Mucosa of descending colon (tissue), 3 donors: ENCODE data around the gene UMAD1. TPM values are rescaled to one million over a fixed set of nuclear protein-coding genes. Genes with fewer than 3 reads are reported as not detected.

Experiments used
- ATAC-seq: fragments of 200-7000 bp; cut with Tn5 transposase; one replicate; pipeline ENCODE4 v1.9.1; 2020; ENCODE audit warnings: mild to moderate bottlenecking, moderate library complexity
- DNase-seq, 3 donors: peaks; one replicate each; pipeline ENCODE4 v3.0.0-alpha.2; 2020
- H3K36me3 ChIP-seq: fragments of 200-600 bp; one replicate; pipeline ENCODE4 v1.8.0; 2021; ENCODE audit warnings: low read depth, mild to moderate bottlenecking
- H3K4me1 ChIP-seq: fragments of 200-600 bp; one replicate; pipeline ENCODE4 v1.8.0; 2021; ENCODE audit warnings: low read depth, mild to moderate bottlenecking
- H3K4me3 ChIP-seq: fragments of 200-600 bp; one replicate; pipeline ENCODE4 v1.8.0; 2021; ENCODE audit warnings: mild to moderate bottlenecking
- H3K9me3 ChIP-seq: fragments of 200-600 bp; one replicate; pipeline ENCODE4 v1.8.0; 2021; ENCODE audit warnings: mild to moderate bottlenecking
- CTCF ChIP-seq: fragments of 200-600 bp; IDR thresholded peaks from one replicate; pipeline ENCODE4 v1.8.0; 2022; ENCODE audit warnings: antibody characterized with exemption, mild to moderate bottlenecking
- intact Hi-C, 2 donors: fragments of 100-400 bp; cut with DNase I in 1 of 2; cut with micrococcal nuclease in 1 of 2; formaldehyde crosslinking; loops; one replicate each; pipeline versions ENCODE4 v1.11.0 to v1.11.1; 2022; cut with DNase I, micrococcal nuclease
- total RNA-seq, 3 donors: library from RNA; stranded (reverse); fragmentation: NEBNext Ultra II Directional in 2 of 3; extraction: Animal tissue kit (Norgen Biotek cat#: 25700) in 2 of 3; gene quantifications; one replicate each; pipeline versions ENCODE4 v1.2.1 to v1.2.4, GENCODE V29; 2021 to 2023
- donor health status: DM: no; HTN: no; CAD: no; lungs with moderate emphysema.
- donor health status: DM: no; HTN: no; CAD: no.
- donor health status: DM: no; HTN: yes; CAD: no.

UMAD1 gene
- total RNA-seq, 3 donors from 2014 or later = 18.5 to 22.1 (median 18.6) TPM

GRCh38 chr7:7918736-7919448 is 278.3 kb downstream of the UMAD1 start:
- Histone ChIP-seq H3K4me3 (no peak overlapping the region), H3K9me3 (no peaks in the 10 kb centered on the region), H3K36me3 (no peaks in the 10 kb centered on the region), H3K4me1 (peaks cover 31% of the 10 kb centered on the region)
- no peak for TF ChIP-seq CTCF
- ATAC-seq (no peak), DNase-seq (no peak)
- intact Hi-C loops = no loop called here

GRCh38 chr7:7919449-7919945 is 278.9 kb downstream of the UMAD1 start:
- Histone ChIP-seq H3K9me3 (no peaks in the 10 kb centered on the region), H3K4me1 (peaks cover 31% of the 10 kb centered on the region), H3K4me3 (no peak overlapping the region), H3K36me3 (no peaks in the 10 kb centered on the region)
- ATAC-seq = no peak
- intact Hi-C loops = no loop called here
- DNase-seq = no peak
- no peak for TF ChIP-seq CTCF

GRCh38 chr7:7920056-7920455 is 279.5 kb downstream of the UMAD1 start:
- Histone ChIP-seq H3K36me3 (no peaks in the 10 kb centered on the region), H3K4me3 (no peak overlapping the region), H3K9me3 (no peaks in the 10 kb centered on the region), H3K4me1 (peaks cover 31% of the 10 kb centered on the region)
- DNase-seq (no peak), ATAC-seq (peak; percentile 78)
- intact Hi-C loops = no loop called here
- no peak for TF ChIP-seq CTCF

- TF ChIP-seq CTCF = no peak
- intact Hi-C loops = no loop called here
- Histone ChIP-seq H3K9me3 (no peaks in the 10 kb centered on the region), H3K4me3 (no peak overlapping the region), H3K4me1 (peaks cover 31% of the 10 kb centered on the region), H3K36me3 (no peaks in the 10 kb centered on the region)
- DNase-seq = peak in 1 of 3 donors; percentile 54
- ATAC-seq = peak; percentile 92
Measured at GRCh38 chr7:7920481-7920880, 279.9 kb downstream of the UMAD1 start.

GRCh38 chr7:7921830-7922229 is 281.3 kb downstream of the UMAD1 start:
- intact Hi-C loops = no loop called here
- Histone ChIP-seq H3K36me3 (no peaks in the 10 kb centered on the region), H3K4me3 (no peak overlapping the region), H3K4me1 (peaks cover 31% of the 10 kb centered on the region), H3K9me3 (no peaks in the 10 kb centered on the region)
- TF ChIP-seq CTCF = no peak
- DNase-seq = no peak
- peak; percentile 17 for ATAC-seq
